ENCODE data around the gene CHIT1.
"Not testable (repeated sequence)": the region's sequence is repeated elsewhere in the genome, so short reads cannot be mapped to it uniquely, and the experiment has no call there.

Gene CHIT1

GRCh38 chr1:203250911-203251310 is 21.4 kb upstream of the CHIT1 start:
- no peak for DNase-seq (ENCODE audit: low read depth)
- TF ChIP-seq MAX (IDR thresholded peaks at IDR 0.05; ENCODE audit: low read depth, low read length) (no peak), POLR2A (IDR thresholded peaks at IDR 0.05; ENCODE audit: extremely low read depth, insufficient read length) (no peak), CTCF (IDR thresholded peaks at IDR 0.05; ENCODE audit: low read depth, low read length) (no peak), MYC (IDR thresholded peaks at IDR 0.05; ENCODE audit: low read depth, low read length) (no peak)
- no peak overlapping the region for H3K4me3 ChIP-seq (ENCODE audit: low read depth, low read length)

GRCh38 chr1:203244776-203245175 is 15.3 kb upstream of the CHIT1 start:
- H3K4me3 ChIP-seq (ENCODE audit: low read depth, low read length): no peak overlapping the region
- no peak for TF ChIP-seq POLR2A (IDR thresholded peaks at IDR 0.05; ENCODE audit: extremely low read depth, insufficient read length)
- TF ChIP-seq MAX (IDR thresholded peaks at IDR 0.05; ENCODE audit: low read depth, low read length): no peak
- TF ChIP-seq CTCF (IDR thresholded peaks at IDR 0.05; ENCODE audit: low read depth, low read length): no peak
- TF ChIP-seq MYC (IDR thresholded peaks at IDR 0.05; ENCODE audit: low read depth, low read length): no peak
- DNase-seq (ENCODE audit: low read depth): no peak

- H3K4me3 ChIP-seq (ENCODE audit: low read depth, low read length); DNase-seq (ENCODE audit: low read depth): not testable (repeated sequence)
Observed at GRCh38 chr1:203241708-203242107, 12.2 kb upstream of the CHIT1 start.

- H3K4me3 ChIP-seq (ENCODE audit: low read depth, low read length): no peak overlapping the region
- TF ChIP-seq MAX (IDR thresholded peaks at IDR 0.05; ENCODE audit: low read depth, low read length) (no peak), POLR2A (IDR thresholded peaks at IDR 0.05; ENCODE audit: extremely low read depth, insufficient read length) (no peak), MYC (IDR thresholded peaks at IDR 0.05; ENCODE audit: low read depth, low read length) (no peak), CTCF (IDR thresholded peaks at IDR 0.05; ENCODE audit: low read depth, low read length) (no peak)
- DNase-seq (ENCODE audit: low read depth): no peak
Observed at GRCh38 chr1:203239526-203240305, 10.2 kb upstream of the CHIT1 start.

- TF ChIP-seq MYC (IDR thresholded peaks at IDR 0.05; ENCODE audit: low read depth, low read length) (no peak), CTCF (IDR thresholded peaks at IDR 0.05; ENCODE audit: low read depth, low read length) (no peak), MAX (IDR thresholded peaks at IDR 0.05; ENCODE audit: low read depth, low read length) (no peak), POLR2A (IDR thresholded peaks at IDR 0.05; ENCODE audit: extremely low read depth, insufficient read length) (no peak)
- H3K4me3 ChIP-seq (ENCODE audit: low read depth, low read length): no peak overlapping the region
- no peak for DNase-seq (ENCODE audit: low read depth)
Observed at GRCh38 chr1:203239081-203239480, 9.6 kb upstream of the CHIT1 start.

GRCh38 chr1:203238535-203238934 is 9.1 kb upstream of the CHIT1 start:
- no peak overlapping the region for H3K4me3 ChIP-seq (ENCODE audit: low read depth, low read length)
- no peak for DNase-seq (ENCODE audit: low read depth)
- no peak for TF ChIP-seq MAX (IDR thresholded peaks at IDR 0.05; ENCODE audit: low read depth, low read length)
- no peak for TF ChIP-seq MYC (IDR thresholded peaks at IDR 0.05; ENCODE audit: low read depth, low read length)
- TF ChIP-seq POLR2A (IDR thresholded peaks at IDR 0.05; ENCODE audit: extremely low read depth, insufficient read length): no peak
- TF ChIP-seq CTCF (IDR thresholded peaks at IDR 0.05; ENCODE audit: low read depth, low read length): no peak

- not testable (repeated sequence) for DNase-seq (ENCODE audit: low read depth); H3K4me3 ChIP-seq (ENCODE audit: low read depth, low read length)
Observed at GRCh38 chr1:203234901-203235300, 5.4 kb upstream of the CHIT1 start.
